Astrocyte (in vitro differentiated cells and primary cell): ENCODE results near the gene COG5. TPM values are rescaled to one million over a fixed set of nuclear protein-coding genes. Genes with fewer than 3 reads are reported as not detected.

Source experiments
- DNase-seq: peaks from one replicate; pipeline ENCODE4 v3.0.0-alpha.2; 2010; ENCODE audit warnings: low read depth
- FAIRE-seq: peaks from 2 replicates; lab custom pipeline; 2011; peaks lifted over from hg19 to GRCh38; lab: Jason Lieb, UNC
- H2AFZ ChIP-seq: 2 replicates; pipeline ENCODE4 v1.6.0; 2012; ENCODE audit warnings: low read depth, low read length, inconsistent platforms
- H3K27ac ChIP-seq: 2 replicates; pipeline ENCODE4 v1.5.1; 2011; ENCODE audit warnings: low read depth, low read length, inconsistent platforms
- H3K27me3 ChIP-seq: 2 replicates; pipeline ENCODE4 v1.6.0; 2011; ENCODE audit warnings: low read length, inconsistent platforms; ENCODE audit not compliant: insufficient read depth
- H3K36me3 ChIP-seq: 2 replicates; pipeline ENCODE4 v1.5.1; 2011; ENCODE audit warnings: low read length, inconsistent platforms; ENCODE audit not compliant: insufficient read depth
- H3K4me1 ChIP-seq: 2 replicates; pipeline ENCODE4 v1.5.1; 2011; ENCODE audit warnings: low read length, inconsistent platforms; ENCODE audit not compliant: insufficient read depth
- H3K4me2 ChIP-seq: 2 replicates; pipeline ENCODE4 v1.6.0; 2012; ENCODE audit warnings: low read length, inconsistent platforms
- H3K4me3 ChIP-seq: 2 replicates; pipeline ENCODE4 v1.5.1; 2011; ENCODE audit warnings: low read depth, mild to moderate bottlenecking, low read length, inconsistent platforms; ENCODE audit not compliant: insufficient read depth
- H3K79me2 ChIP-seq: 2 replicates; pipeline ENCODE4 v1.6.0; 2012; ENCODE audit warnings: mild to moderate bottlenecking, low read length, inconsistent platforms; ENCODE audit not compliant: insufficient read depth
- H3K9ac ChIP-seq: 2 replicates; pipeline ENCODE4 v1.6.0; 2012; ENCODE audit warnings: mild to moderate bottlenecking, low read length, inconsistent platforms
- H3K9me3 ChIP-seq: 2 replicates; pipeline ENCODE4 v1.5.1; 2012; ENCODE audit warnings: low read depth, mild to moderate bottlenecking, low read length, inconsistent platforms; ENCODE audit not compliant: insufficient read depth
- H4K20me1 ChIP-seq: 2 replicates; pipeline ENCODE4 v1.6.0; 2012; ENCODE audit warnings: low read length, inconsistent platforms; ENCODE audit not compliant: insufficient read depth
- H3K27ac Mint-ChIP-seq: one replicate; pipeline ENCODE4 v1.8.0; 2021; ENCODE audit warnings: mild to moderate bottlenecking, mixed read lengths; ENCODE audit not compliant: unreplicated experiment
- H3K27me3 Mint-ChIP-seq: one replicate; pipeline ENCODE4 v1.8.0; 2021; ENCODE audit warnings: low read depth, mixed read lengths; ENCODE audit not compliant: unreplicated experiment
- H3K36me3 Mint-ChIP-seq: one replicate; pipeline ENCODE4 v1.8.0; 2021; ENCODE audit warnings: low read depth, mixed read lengths; ENCODE audit not compliant: unreplicated experiment
- H3K4me1 Mint-ChIP-seq: one replicate; pipeline ENCODE4 v1.8.0; 2021; ENCODE audit warnings: low read depth, mixed read lengths; ENCODE audit not compliant: unreplicated experiment
- H3K4me3 Mint-ChIP-seq: one replicate; pipeline ENCODE4 v1.8.0; 2021; ENCODE audit warnings: mild to moderate bottlenecking, moderate library complexity, mixed read lengths; ENCODE audit not compliant: unreplicated experiment
- H3K9me3 Mint-ChIP-seq: one replicate; pipeline ENCODE4 v1.8.0; 2021; ENCODE audit warnings: mild to moderate bottlenecking, mixed read lengths; ENCODE audit not compliant: unreplicated experiment
- CTCF ChIP-seq: IDR thresholded peaks from 2 replicates; pipeline ENCODE4 v1.5.1; 2011; ENCODE audit warnings: low read depth, mild to moderate bottlenecking, inconsistent platforms, low read length, moderate library complexity; ENCODE audit not compliant: insufficient read depth
- EZH2 ChIP-seq: IDR thresholded peaks from 2 replicates; pipeline ENCODE4 v1.6.1; 2012; ENCODE audit warnings: mild to moderate bottlenecking, low read length, inconsistent platforms; ENCODE audit not compliant: insufficient read depth
- total RNA-seq: library from RNA; stranded (reverse); gene quantifications from 2 replicates; pipeline ENCODE4 v1.2.1, GENCODE V29; 2021

COG5 gene
- total RNA-seq, 1 donor from 2014 or later, result 57.1 TPM

GRCh38 chr7:107173691-107174406, 389.9 kb downstream of the COG5 start:
- no peak overlapping the region for H3K4me2 ChIP-seq

GRCh38 chr7:107173191-107173590, 390.5 kb downstream of the COG5 start:
- Histone ChIP-seq H3K4me3 (no peak overlapping the region), H3K4me2 (no peak overlapping the region), H4K20me1 (peaks cover 61% of the 10 kb centered on the region)

More at GRCh38 chr7:107173691-107174406, 389.9 kb downstream of the COG5 start:
- TF ChIP-seq EZH2 (no peak), CTCF (no peak)
- no peaks in the 10 kb centered on the region for H3K27me3 Mint-ChIP-seq
- H3K4me1 Mint-ChIP-seq, result peaks cover 28% of the 10 kb centered on the region
- Histone ChIP-seq H3K4me1 (no peaks in the 10 kb centered on the region), H3K9me3 (no peaks in the 10 kb centered on the region), H3K36me3 (no peaks in the 10 kb centered on the region), H3K27me3 (no peaks in the 10 kb centered on the region), H3K27ac (no peak overlapping the region), H4K20me1 (peaks cover 61% of the 10 kb centered on the region), H3K9ac (no peak overlapping the region), H2AFZ (no peak overlapping the region), H3K79me2 (peaks cover 83% of the 10 kb centered on the region), H3K4me3 (no peak overlapping the region)
- FAIRE-seq (no peak), DNase-seq (no peak)
- no peaks in the 10 kb centered on the region for H3K9me3 Mint-ChIP-seq
- H3K4me3 Mint-ChIP-seq, result no peak overlapping the region
- H3K36me3 Mint-ChIP-seq, result no peaks in the 10 kb centered on the region
- H3K27ac Mint-ChIP-seq, result no peak overlapping the region

More at GRCh38 chr7:107173191-107173590, 390.5 kb downstream of the COG5 start:
- Histone ChIP-seq H2AFZ (no peak overlapping the region), H3K27me3 (no peaks in the 10 kb centered on the region), H3K27ac (no peak overlapping the region), H3K9me3 (no peaks in the 10 kb centered on the region), H3K79me2 (peaks cover 78% of the 10 kb centered on the region), H3K4me1 (no peaks in the 10 kb centered on the region), H3K36me3 (no peaks in the 10 kb centered on the region), H3K9ac (no peak overlapping the region)
- Mint-ChIP-seq H3K27ac (no peak overlapping the region), H3K9me3 (no peaks in the 10 kb centered on the region), H3K36me3 (no peaks in the 10 kb centered on the region), H3K4me3 (no peak overlapping the region), H3K27me3 (no peaks in the 10 kb centered on the region), H3K4me1 (peaks cover 28% of the 10 kb centered on the region)
- DNase-seq (no peak), FAIRE-seq (no peak)
- TF ChIP-seq CTCF, result no peak
- no peak for TF ChIP-seq EZH2
